ENCODE results near the gene TENM3. TPM values are rescaled to one million over a fixed set of nuclear protein-coding genes. Genes with fewer than 3 reads are reported as not detected.

TENM3 gene
- total RNA-seq, 2 donors from 2014 or later, result 21.4 to 52.3 TPM

- no peaks in the 10 kb centered on the region for H3K4me1 ChIP-seq (replicated peaks)
- TF ChIP-seq POLR2AphosphoS5 (IDR thresholded peaks at IDR 0.05) (no peak), CTCF (IDR thresholded peaks at IDR 0.05) (no peak), POLR2A (IDR thresholded peaks at IDR 0.05) (no peak)
- no peak for DNase-seq (ENCODE audit: low spot score)
- no peak overlapping the region for H3K4me3 ChIP-seq
- 54% methylated on average over 6 of the region's 6 CpGs for WGBS
- no peaks in the 10 kb centered on the region for H3K27me3 ChIP-seq (replicated peaks; ENCODE audit: insufficient read depth)
- no peak overlapping the region for H3K27ac ChIP-seq
- H3K9me3 ChIP-seq, result no peaks in the 10 kb centered on the region
- no peaks in the 10 kb centered on the region for H3K36me3 ChIP-seq
- intact Hi-C loops (cut with DNase I), result no loop called here
Observed at GRCh38 chr4:182567119-182567518, 323.9 kb downstream of the TENM3 start.

- 93% methylated on average over 4 of the region's 4 CpGs for WGBS
- Histone ChIP-seq H3K27ac (no peak overlapping the region), H3K4me3 (no peak overlapping the region), H3K4me1 (replicated peaks) (no peaks in the 10 kb centered on the region), H3K36me3 (no peaks in the 10 kb centered on the region), H3K9me3 (no peaks in the 10 kb centered on the region), H3K27me3 (replicated peaks; ENCODE audit: insufficient read depth) (no peaks in the 10 kb centered on the region)
- no peak for DNase-seq (ENCODE audit: low spot score)
- intact Hi-C loops (cut with DNase I), result no loop called here
- TF ChIP-seq CTCF (IDR thresholded peaks at IDR 0.05) (no peak), POLR2A (IDR thresholded peaks at IDR 0.05) (no peak), POLR2AphosphoS5 (IDR thresholded peaks at IDR 0.05) (no peak)
Observed at GRCh38 chr4:182569561-182569960, 326.4 kb downstream of the TENM3 start.

GRCh38 chr4:182574706-182575105 is 331.5 kb downstream of the TENM3 start:
- no peak overlapping the region for H3K27ac ChIP-seq
- no peaks in the 10 kb centered on the region for H3K4me1 ChIP-seq (replicated peaks)
- no peak for DNase-seq (ENCODE audit: low spot score)
- no peak for TF ChIP-seq POLR2A (IDR thresholded peaks at IDR 0.05)
- no peak for TF ChIP-seq CTCF (IDR thresholded peaks at IDR 0.05)
- no peak for TF ChIP-seq POLR2AphosphoS5 (IDR thresholded peaks at IDR 0.05)
- H3K36me3 ChIP-seq, result no peaks in the 10 kb centered on the region
- H3K27me3 ChIP-seq (replicated peaks; ENCODE audit: insufficient read depth), result no peaks in the 10 kb centered on the region
- intact Hi-C loops (cut with DNase I), result no loop called here
- WGBS, result 83% methylated on average over 5 of the region's 5 CpGs
- no peak overlapping the region for H3K4me3 ChIP-seq
- no peaks in the 10 kb centered on the region for H3K9me3 ChIP-seq

- Histone ChIP-seq H3K4me1 (replicated peaks) (no peaks in the 10 kb centered on the region), H3K27me3 (replicated peaks; ENCODE audit: insufficient read depth) (no peaks in the 10 kb centered on the region), H3K4me3 (no peak overlapping the region), H3K36me3 (no peaks in the 10 kb centered on the region), H3K9me3 (no peaks in the 10 kb centered on the region), H3K27ac (no peak overlapping the region)
- intact Hi-C loops (cut with DNase I), result no loop called here
- TF ChIP-seq POLR2A (IDR thresholded peaks at IDR 0.05), result no peak
- no peak for TF ChIP-seq POLR2AphosphoS5 (IDR thresholded peaks at IDR 0.05)
- TF ChIP-seq CTCF (IDR thresholded peaks at IDR 0.05), result no peak
- 30% methylated on average over 6 of the region's 6 CpGs for WGBS
- DNase-seq (ENCODE audit: low spot score), result no peak
Observed at GRCh38 chr4:182575225-182575624, 332.0 kb downstream of the TENM3 start.

- DNase-seq (ENCODE audit: low spot score), result no peak
- Histone ChIP-seq H3K4me3 (no peak overlapping the region), H3K27ac (no peak overlapping the region), H3K27me3 (replicated peaks; ENCODE audit: insufficient read depth) (no peaks in the 10 kb centered on the region), H3K9me3 (no peaks in the 10 kb centered on the region), H3K4me1 (replicated peaks) (no peaks in the 10 kb centered on the region), H3K36me3 (no peaks in the 10 kb centered on the region)
- TF ChIP-seq POLR2AphosphoS5 (IDR thresholded peaks at IDR 0.05), result no peak
- TF ChIP-seq CTCF (IDR thresholded peaks at IDR 0.05), result no peak
- no peak for TF ChIP-seq POLR2A (IDR thresholded peaks at IDR 0.05)
- 55% methylated on average over 12 of the region's 12 CpGs for WGBS
- intact Hi-C loops (cut with DNase I), result no loop called here
Observed at GRCh38 chr4:182576601-182577289, 333.5 kb downstream of the TENM3 start.
